Posterior vena cava (tissue), 2 donors: ENCODE results near the gene GMCL2. TPM values are rescaled to one million over a fixed set of nuclear protein-coding genes. Genes with fewer than 3 reads are reported as not detected.

Source experiments
- DNase-seq: peaks from one replicate; pipeline ENCODE4 v3.0.0-alpha.2; 2020; ENCODE audit warnings: low spot score
- intact Hi-C, 2 donors: fragments of 100-400 bp; cut with DNase I; formaldehyde crosslinking; loops; one replicate each; pipeline versions ENCODE4 v1.14.1 to v1.14.2; 2022 to 2023
- total RNA-seq, 2 donors: library from RNA; stranded (reverse); fragmentation: NEBNext Ultra II Directional; extraction: Animal tissue kit (Norgen Biotek cat#: 25700); gene quantifications; one replicate each; pipeline ENCODE4 v1.2.1, GENCODE V29; 2021
- donor health status: DM: yes; HTN: yes; CAD: no.
- donor health status: DM: yes; HTN: yes; CAD: no.

Gene GMCL2
- total RNA-seq, 2 donors from 2014 or later, result not detected

DNA sequence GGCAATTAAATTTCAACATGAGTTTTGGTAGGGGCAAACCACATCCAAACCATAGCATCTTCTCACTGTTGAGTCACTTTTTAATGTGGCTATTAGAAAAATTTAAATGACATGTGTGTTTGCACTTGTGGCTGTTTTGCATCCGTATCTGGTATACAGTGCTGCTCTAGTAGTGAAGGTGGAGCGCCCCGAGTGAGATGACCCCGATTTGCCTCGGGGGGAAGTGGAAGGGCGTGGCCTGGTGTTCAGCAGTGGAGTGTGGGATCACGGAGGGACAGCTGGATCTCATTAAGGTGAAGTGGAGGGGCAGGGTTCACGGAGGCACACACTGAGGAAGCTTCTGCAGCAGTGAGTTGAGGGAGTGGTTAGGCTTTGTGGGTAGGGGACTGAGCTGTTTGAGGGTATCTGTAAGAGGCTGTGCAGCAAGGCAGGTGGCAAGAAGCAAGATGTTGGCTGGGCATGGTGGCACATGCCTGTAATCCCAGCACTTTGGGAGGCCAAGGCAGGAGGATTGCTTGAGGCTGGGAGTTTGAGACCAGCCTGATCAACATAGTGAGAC is 6.2 kb upstream of the GMCL2 start:
- intact Hi-C loops, result no loop called here
- DNase-seq, result no peak

DNA sequence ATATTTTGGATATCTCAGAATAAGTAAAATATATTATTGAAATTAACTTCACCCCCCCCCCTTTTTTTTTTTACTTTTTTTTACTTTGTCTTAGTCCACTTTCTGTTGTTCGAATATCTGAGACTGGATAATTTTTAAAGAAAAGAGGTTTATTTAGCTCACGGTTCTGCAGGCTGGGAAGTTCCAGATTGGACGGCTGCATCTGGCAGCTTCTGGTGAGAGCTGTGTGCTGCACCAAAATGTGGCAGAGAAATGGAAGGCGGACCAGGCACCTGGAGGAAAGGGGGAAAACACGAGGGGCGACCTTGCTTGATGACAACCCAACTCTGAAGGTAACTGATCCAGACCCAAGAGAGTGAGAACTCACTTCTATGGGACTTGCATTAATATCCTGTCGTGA is 5.6 kb upstream of the GMCL2 start:
- no peak for DNase-seq
- intact Hi-C loops, result no loop called here

DNA sequence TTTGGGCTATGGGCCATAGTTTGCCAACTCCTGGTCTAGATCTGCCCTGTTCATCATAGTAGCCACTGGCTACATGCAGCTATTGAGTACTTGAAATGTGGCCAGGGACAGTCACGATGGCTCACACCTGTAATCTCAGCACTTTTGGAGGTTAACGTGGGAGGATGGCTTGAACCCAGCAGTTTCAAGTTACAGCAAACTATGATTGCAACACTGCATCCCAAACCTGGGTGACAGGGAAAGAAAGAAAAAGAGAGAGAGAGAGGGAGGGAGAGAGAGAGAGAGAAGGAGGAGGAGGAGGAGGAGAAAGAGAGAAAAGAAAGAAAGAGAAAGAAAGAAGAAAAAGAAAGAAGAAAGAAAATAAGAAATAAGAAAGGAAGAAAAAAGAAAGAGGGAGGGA is 5.1 kb upstream of the GMCL2 start:
- intact Hi-C loops, result no loop called here
- DNase-seq, result no peak

DNA sequence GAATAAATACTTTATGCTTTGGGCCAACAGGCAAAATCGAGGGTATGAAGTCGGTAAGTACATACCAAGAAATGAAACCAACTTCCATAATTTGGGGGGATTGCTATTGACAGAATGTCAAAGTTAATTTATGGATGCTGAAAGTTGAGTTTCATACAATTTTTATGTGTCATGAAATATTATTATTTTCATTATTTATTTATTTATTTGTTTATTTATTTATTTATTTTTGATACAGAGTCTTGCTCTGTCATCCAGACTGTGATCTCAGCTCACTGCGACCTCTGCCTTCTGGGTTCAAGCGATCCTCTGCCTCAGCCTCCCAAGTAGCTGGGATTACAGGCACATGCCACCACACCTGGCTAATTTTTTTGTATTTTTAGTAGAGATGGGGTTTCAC is 4.5 kb upstream of the GMCL2 start:
- no peak for DNase-seq
- intact Hi-C loops, result no loop called here

DNA sequence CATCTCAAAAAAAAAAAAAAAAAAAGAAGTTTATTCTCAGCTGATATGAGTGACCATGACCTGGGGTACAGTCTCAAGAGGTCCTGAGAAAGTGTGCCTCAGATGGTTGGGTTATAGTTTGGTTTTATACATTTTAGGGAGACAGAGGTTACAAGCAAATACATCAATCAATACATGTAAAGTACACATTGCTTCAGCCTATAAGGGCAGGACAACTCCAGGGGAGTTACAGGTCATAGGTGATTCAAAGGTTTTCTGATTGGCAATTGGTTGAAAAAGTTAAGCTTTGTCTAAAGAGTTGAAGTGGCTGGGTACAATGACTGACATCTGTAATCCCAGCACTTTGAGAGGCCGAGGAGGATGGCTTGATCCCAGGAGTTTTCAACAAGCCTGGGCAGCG is 2.3 kb upstream of the GMCL2 start:
- intact Hi-C loops, result no loop called here
- DNase-seq, result no peak

DNA sequence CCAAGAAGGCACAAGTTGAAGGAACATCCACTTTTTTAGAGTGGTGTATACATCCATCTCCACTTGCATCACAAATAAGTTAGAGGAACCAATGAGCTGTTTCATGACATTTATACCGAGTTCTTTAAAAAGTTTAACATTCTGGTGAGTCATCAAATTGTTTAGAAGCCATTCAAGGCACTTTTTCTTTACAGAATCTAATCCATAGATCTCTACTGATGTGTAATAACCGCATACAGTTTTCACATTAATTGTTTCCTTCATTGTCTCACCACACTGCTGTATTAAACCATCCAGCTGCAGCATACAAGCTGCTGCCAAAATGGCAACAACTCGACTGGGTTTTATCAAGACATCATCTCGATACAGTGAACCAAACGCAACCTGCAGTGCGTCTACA is 744 bp downstream of the GMCL2 start:
- intact Hi-C loops, result no loop called here
- no peak for DNase-seq

DNA sequence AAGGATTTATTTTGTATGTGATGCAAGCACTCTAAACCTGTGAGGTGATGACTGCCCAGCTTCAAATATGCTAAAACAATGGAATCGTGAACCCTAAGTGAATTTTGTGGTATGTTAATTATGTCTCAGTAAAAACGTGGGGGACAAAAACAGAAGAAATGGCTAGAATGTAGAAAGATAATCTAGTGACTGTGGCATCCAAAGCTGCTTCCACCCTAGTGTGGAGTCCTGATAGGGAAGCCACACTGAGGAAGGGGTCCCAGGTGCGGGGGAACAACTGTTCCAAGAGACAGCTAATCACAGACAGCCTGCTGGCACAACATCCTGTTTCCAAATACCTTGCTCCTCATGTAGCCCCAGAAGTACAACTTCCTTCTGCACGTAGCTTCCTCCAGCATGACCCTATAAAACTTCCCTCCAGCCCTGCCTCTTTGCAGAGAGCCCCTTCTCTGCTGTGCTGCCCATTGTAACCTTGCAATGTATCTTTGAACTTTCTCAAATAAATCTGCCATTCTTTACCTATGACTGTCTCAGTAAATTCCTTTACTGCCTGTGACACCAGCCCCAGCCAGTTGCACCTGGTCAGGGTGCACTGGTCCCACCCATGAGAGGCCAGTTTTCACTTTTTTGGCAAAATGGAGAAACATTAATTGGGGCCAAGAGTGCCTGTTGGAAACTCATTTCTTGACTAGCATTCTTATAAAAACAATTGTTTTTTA is 4.9 kb downstream of the GMCL2 start:
- intact Hi-C loops, result no loop called here
- no peak for DNase-seq

DNA sequence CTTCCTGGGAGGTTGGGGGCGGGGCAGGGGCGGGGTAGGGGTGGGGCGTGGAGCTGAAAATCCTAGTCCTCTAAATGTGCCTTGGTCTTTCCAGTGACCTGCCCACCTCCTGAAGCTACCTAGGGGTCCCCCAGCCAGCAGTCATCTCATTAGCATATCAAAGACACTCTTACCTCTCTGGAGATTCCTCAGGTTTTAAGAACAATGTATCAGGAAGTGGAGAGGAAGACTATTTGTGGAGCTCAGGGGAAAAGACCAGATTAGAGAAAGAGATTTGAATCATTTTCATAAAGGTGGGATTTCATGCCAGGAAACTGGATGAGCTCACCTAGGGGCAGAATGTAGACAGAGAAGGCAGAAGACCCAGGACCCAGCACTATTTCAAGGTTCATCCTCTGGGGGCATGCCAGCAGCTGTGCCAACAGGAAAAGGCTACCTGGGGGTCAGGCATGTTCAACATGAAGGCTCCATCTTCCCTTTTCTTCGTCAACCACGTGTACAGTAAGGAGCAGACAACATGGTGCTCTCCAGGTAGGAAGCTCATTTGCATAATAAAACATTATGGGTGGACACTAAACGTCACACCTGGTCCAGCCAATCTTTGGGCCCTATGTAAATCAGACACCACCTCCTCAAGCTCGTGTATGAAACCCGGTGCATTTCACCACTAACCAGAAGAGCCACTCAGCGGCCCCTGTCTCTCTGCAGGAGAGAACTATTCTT is 6.9 kb downstream of the GMCL2 start:
- no peak for DNase-seq
- intact Hi-C loops, result no loop called here

DNA sequence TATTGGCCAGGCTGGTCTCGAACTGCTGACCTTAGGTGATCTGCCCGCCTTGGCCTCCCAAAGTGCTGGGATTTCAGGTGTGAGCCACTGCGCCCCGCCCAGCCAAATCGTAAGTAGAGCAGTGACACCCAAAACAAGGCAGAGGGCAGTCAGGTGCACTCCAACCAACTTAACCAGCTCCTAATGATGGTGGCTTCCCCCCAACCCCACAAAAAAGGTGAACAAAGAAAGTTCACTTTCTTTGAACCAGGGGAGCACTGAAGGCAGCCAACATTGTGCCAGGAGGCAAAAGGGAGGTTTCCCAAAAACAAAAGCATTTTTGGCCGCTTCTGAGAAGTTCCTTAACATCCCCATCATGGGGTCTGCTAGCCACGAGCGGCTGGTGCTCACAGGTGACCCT is 9.6 kb downstream of the GMCL2 start:
- intact Hi-C loops, result no loop called here
- DNase-seq, result no peak

DNA sequence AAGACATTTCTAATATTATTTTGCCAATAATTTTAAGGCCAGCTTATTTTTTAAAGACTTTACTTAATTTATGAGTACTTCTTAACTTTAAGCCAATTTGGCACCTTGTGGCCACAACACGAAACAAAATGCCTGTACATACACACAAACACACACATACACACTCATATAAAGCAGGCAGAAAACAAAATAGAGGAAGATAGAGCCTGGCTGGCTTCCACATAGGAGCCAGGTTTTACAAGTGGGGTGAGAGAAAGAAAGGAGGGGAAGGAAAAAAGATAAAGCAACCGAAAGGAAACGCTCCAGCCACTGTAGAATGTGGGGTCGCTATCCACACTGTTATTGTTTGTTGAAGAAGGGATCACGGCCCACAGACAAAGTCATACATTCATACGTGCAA is 10.4 kb downstream of the GMCL2 start:
- intact Hi-C loops, result no loop called here
- DNase-seq, result no peak

DNA sequence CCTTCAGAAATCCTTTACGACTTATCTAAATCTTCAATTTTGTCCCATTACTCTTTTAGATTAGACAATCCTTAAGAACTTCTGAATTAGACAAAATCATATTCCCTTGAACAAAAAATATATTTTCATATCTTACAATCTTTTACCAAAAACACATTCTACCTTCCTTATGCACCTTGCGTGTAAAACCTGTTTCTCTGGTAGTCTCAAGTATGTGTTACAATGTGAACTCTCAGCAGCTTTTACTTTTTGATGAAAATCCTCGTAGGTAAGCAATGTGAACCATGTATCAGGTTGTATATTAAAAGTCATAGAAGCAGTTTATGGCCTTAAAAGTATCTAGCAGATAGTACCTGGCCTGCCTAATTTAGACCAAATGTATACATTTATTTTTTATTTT is 12.7 kb downstream of the GMCL2 start:
- DNase-seq, result no peak
- intact Hi-C loops, result no loop called here

DNA sequence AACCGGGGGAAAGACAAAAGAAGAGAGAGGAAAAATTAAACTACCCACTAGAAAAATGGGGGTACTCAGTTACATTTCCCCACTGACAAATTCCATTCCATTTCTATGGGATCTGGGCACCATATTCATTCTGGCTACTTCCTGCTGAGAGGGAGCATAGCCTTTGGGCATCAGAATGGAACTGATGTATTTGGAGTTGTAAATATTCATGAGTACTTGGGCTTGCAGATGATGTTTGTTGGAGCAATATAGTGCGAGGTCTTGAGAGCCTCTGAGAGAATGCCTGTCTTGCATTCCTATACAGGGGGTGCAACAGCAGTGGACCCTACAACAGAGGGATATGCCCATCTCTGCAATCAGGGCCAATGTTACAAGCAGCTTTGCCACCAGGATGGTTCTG is 16.7 kb downstream of the GMCL2 start:
- intact Hi-C loops, result no loop called here
- no peak for DNase-seq

DNA sequence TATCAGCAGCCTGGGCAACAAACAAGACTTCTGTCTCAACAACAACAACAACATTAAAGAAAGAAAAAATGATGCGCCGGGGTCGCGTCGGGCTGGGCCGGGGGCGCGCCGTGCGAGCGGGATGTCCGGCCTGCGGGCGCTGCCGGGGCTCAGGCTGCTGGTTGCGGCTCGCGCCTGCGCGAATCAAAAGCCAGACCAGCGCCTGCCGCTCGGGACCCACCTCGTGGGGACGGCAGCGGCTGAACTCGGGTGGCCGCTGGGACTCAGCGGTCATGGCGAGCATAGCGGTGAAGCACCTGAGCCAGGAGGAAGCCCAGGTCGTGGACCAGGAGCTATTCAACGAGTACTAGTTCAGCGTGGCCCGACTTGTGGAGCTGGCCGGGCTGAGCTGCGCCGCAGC is 21.6 kb downstream of the GMCL2 start:
- intact Hi-C loops, result no loop called here
- DNase-seq, result no peak

DNA sequence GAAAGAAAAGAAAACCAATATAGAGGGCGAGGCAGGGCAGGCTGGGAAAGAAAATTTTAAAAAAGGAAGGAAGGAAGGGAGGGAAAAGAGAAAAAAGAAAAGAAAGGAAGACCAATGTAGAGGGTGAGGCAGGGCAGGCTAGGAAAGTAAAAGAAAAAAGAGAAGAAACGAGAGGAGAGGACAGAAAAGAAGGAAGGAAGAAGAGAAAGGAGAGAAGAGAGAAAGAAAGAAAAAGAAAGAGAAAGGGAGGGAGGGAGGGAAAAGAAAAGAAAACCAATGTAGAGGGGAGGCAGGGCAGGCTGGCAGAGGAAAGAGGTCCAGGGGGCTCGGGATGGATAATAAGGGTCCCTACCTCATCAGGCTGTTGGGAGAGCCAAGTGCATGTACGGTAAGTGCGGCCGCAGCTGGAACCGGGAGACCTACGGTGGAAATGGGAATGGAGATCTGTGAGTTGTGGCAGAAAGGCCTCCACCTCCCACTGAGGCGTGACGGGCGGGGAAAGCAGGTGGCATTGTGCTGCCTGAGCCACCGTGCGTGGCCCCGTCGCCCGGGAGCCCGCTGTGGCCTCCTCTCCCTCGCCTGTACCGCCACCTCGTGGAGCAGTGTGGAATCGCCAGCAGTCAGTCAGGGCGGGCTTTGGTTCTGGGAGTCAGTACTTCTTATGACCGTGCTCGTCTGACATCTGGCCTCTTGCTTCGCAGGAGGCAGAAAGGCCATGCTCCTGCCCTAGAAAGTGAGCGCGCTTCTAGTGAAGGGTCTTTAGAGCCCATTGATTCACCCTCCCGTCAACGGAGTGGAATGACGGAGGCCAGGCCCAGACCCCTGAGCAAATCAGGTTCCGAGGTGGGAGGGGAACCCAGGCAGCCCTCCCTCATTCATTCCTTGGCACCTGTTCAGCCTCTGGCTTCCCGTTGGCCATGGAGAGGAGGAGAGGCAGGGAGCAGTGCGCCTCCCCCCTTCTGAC is 23.1 kb downstream of the GMCL2 start:
- DNase-seq, result peak; percentile 95
- intact Hi-C loops, result loop anchor here (5.0 kb wide), 1 partner anchor 87 kb away; no protein-coding TSS in a partner anchor

DNA sequence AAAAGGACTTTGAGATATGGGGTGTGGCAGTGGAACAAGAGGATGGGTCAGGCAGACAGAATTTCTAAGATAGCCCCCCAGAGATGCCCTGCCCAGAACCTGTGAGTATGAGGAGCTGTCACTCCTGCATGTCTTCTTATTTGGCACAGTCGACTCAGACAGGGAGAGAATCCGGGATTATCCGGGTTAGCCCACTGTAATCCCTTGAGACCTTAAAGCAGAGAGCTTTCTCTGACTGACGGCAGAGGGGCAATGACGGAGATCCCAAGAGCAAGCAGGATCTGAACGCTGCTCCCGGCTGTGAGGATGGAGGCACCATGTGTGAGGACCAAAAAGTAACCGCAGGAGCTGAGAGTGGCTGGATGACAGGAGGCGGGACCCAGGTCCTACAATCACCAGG is 24.7 kb downstream of the GMCL2 start:
- intact Hi-C loops, result loop anchor here (5.0 kb wide), 1 partner anchor 85 kb away; no protein-coding TSS in a partner anchor
- no peak for DNase-seq

DNA sequence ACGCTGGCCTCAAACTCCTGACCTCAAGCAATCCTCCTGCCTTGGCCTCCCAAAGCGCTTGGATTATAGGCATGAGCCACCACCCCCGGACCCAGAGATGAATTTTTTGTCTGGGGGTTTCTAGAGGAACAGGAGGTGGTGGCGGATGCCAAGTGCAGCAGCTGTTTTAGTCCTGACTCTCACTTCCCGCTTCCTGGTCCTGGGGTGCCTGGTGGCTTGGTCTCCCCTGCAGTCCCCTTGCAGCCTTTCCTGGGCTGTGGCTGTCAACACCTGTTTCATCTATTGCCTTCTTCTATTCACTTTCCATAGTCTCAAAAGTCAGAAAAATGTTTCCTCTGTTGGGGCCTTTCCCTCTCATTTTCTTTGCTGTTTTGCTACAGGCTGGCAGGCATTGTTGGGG is 27.0 kb downstream of the GMCL2 start:
- no peak for DNase-seq
- intact Hi-C loops, result loop anchor here (5.0 kb wide), 1 partner anchor 83 kb away; no protein-coding TSS in a partner anchor

DNA sequence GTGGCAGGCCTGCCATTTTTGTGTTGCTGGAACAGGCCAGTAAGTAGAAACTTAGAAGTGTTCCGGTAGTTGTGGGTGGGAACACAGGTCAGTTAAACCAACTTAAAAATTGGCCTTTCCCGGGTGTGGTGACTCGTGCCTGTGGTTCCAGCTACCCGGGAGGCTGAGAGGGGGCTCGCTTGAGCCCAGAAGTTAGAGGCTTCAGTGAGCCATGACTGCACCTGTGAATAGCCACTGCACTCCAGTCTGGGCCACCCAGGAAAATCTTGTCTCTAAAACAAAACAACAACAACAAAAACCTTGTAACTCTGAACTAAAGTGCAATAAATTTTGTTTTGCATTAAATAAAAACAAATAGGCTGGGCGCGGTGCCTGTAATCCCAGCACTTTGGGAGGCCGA is 32.1 kb downstream of the GMCL2 start:
- no peak for DNase-seq
- intact Hi-C loops, result no loop called here

DNA sequence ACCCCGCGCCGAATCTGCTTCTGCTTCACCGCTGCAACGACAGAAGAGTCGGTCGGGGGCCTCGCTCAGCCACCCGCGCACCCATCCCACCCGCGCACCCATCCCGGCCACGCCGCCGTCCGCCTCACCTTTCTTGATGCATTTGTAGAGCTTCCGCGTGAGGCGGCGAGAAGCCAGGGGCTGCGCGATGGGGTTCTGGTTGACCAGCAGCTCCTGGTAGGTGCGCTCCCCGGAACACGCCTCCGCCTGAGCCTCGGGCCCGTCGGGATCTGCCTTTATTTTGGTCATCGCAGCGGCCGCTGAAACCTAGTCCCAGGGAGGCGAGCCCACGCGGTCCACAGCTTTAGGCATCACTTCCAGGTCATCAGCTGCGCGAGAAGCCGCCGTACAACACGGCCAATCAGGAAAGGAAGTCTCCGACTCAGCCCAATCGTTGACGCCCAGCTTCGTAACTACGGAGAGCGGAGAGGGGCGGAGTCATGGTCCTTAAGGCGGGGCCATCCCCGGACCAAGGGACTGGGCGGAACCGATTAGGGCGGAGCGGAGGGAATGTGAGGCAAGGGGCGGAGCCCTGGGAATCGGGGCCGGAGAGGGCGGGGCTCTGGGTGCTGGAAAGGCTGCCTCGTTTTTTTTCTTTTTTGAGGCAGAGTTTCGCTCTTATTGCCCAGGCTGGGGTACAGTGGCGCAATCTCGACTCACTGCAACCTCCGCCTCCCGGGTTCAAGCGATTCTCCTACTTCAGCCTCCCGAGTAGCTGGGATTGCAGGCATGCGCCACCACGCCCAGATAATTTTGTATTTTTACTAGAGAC is 33.4 kb downstream of the GMCL2 start, which contains the start of gene NHP2:
TSS of gene NHP2 (minus strand) at position 356 of the 811 bp plus-strand sequence. CDS start at position 288, 68 bp downstream.
- DNase-seq, result peak; percentile 99
- intact Hi-C loops, result no loop called here
